SK-N-SH (cell line): Measurements from ENCODE around the gene CHMP1A. TPM values are rescaled to one million over a fixed set of nuclear protein-coding genes. Genes with fewer than 3 reads are reported as not detected.

ENCODE experiments used
- CTCF ChIA-PET: fragments of 300-600, 350-600 bp; formaldehyde crosslinking; extraction: SDS; loops from one replicate; lab custom pipeline; 2021; lab: Yijun Ruan, JAX
- POLR2A ChIA-PET: fragments of 350-600 bp; sonication (Branson Sonifier 250); formaldehyde crosslinking; extraction: SDS; loops from one replicate; lab custom pipeline; 2020; ENCODE audit warnings: antibody characterized with exemption, inconsistent platforms; lab: Yijun Ruan, JAX
- DNase-seq: peaks from one replicate; pipeline ENCODE4 v3.0.0; 2012
- H2AFZ ChIP-seq: fragments of 200-600 bp; sonication (generic); 2 replicates; pipeline ENCODE4 v1.8.1; 2016; ENCODE audit warnings: antibody characterized with exemption, mild to moderate bottlenecking, low read depth
- H3F3A ChIP-seq: fragments of 200-600 bp; sonication (generic); replicated peaks from 2 replicates; pipeline ENCODE3; 2016; ENCODE audit warnings: antibody characterized with exemption, mild to moderate bottlenecking; ENCODE audit not compliant: insufficient read depth
- H3K27ac ChIP-seq, 2 experiments: fragments of 200-500 bp in 1 of 2; fragments of 200-600 bp in 1 of 2; sonication (Bioruptor generic) in 1 of 2; sonication (generic), shearing (Covaris generic) in 1 of 2; 2 replicates each; pipeline versions ENCODE4 v1.5.1 to v1.6.1; 2014 to 2016; ENCODE audit warnings: low read depth in 2 of 2, inconsistent platforms in 1 of 2, low read length in 1 of 2, mild to moderate bottlenecking in 1 of 2, mixed read lengths in 1 of 2
- H3K27me3 ChIP-seq: fragments of 200-600 bp; sonication (generic), shearing (Covaris generic); 2 replicates; pipeline ENCODE4 v1.6.1; 2016; ENCODE audit warnings: mixed run types; ENCODE audit not compliant: insufficient read depth
- H3K36me3 ChIP-seq, 2 experiments: fragments of 200-500 bp in 1 of 2; fragments of 200-600 bp in 1 of 2; sonication (Bioruptor generic) in 1 of 2; sonication (generic) in 1 of 2; replicated peaks in 1 of 2; 2 replicates each; pipeline versions ENCODE3 to v1.5.1; 2014 to 2016; ENCODE audit warnings: low read length in 1 of 2, mild to moderate bottlenecking in 1 of 2; ENCODE audit not compliant: insufficient read depth in 2 of 2, control insufficient read depth in 1 of 2
- H3K4me1 ChIP-seq, 2 experiments: fragments of 200-500 bp in 1 of 2; fragments of 200-600 bp in 1 of 2; sonication (Bioruptor generic) in 1 of 2; sonication (generic), shearing (Covaris generic) in 1 of 2; 2 replicates each; pipeline versions ENCODE4 v1.5.1 to v1.6.1; 2014 to 2016; ENCODE audit warnings: low read depth in 1 of 2, low read length in 1 of 2, mixed run types in 1 of 2; ENCODE audit not compliant: insufficient read depth in 2 of 2, control insufficient read depth in 1 of 2
- H3K4me2 ChIP-seq: fragments of 200-600 bp; sonication (generic), shearing (Covaris generic); 2 replicates; pipeline ENCODE4 v1.6.1; 2017; ENCODE audit warnings: mixed run types
- H3K4me3 ChIP-seq, 2 experiments: fragments of 200-500 bp in 1 of 2; fragments of 200-600 bp in 1 of 2; sonication (Bioruptor generic) in 1 of 2; sonication (generic), shearing (Covaris generic) in 1 of 2; 2 replicates each; pipeline versions ENCODE4 v1.5.1 to v1.8.1; 2014 to 2016; ENCODE audit warnings: low read depth in 2 of 2, inconsistent platforms in 1 of 2, low read length in 1 of 2, mild to moderate bottlenecking in 1 of 2, mixed read lengths in 1 of 2, moderate library complexity in 1 of 2
- H3K79me2 ChIP-seq: fragments of 200-600 bp; sonication (generic); 2 replicates; pipeline ENCODE4 v1.8.1; 2017; ENCODE audit warnings: mild to moderate bottlenecking; ENCODE audit not compliant: insufficient read depth
- H3K9ac ChIP-seq: fragments of 200-600 bp; sonication (generic); 2 replicates; pipeline ENCODE4 v1.6.1; 2017; ENCODE audit warnings: mixed run types
- H3K9me2 ChIP-seq: fragments of 200-600 bp; sonication (generic); 2 replicates; pipeline ENCODE4 v1.6.1; 2017; ENCODE audit warnings: mixed run types
- H3K9me3 ChIP-seq: fragments of 200-600 bp; sonication (generic); 2 replicates; pipeline ENCODE4 v1.6.1; 2017; ENCODE audit warnings: mixed run types, mild to moderate bottlenecking, moderate library complexity
- H4K20me1 ChIP-seq: fragments of 200-600 bp; sonication (generic); 2 replicates; pipeline ENCODE4 v1.6.1; 2017; ENCODE audit warnings: mild to moderate bottlenecking, mixed run types; ENCODE audit not compliant: insufficient read depth
- CHD2 ChIP-seq: fragments of 150-350 bp; IDR thresholded peaks from 2 replicates; pipeline ENCODE4 v1.6.1; 2018; ENCODE audit warnings: low read length; ENCODE audit not compliant: partially characterized antibody
- EP300 ChIP-seq, 2 experiments: IDR thresholded peaks; 2 replicates each; pipeline versions ENCODE4 v1.4.0 to v1.6.1; 2012; ENCODE audit warnings: borderline replicate concordance in 1 of 2, low read depth in 1 of 2, low read length in 1 of 2
- EZH2phosphoT487 ChIP-seq: fragments of 200-600 bp; sonication (generic); IDR thresholded peaks from 2 replicates; pipeline ENCODE4 v1.6.1; 2017; ENCODE audit warnings: low read depth, mixed run types, mild to moderate bottlenecking, antibody characterized with exemption, moderate library complexity, borderline replicate concordance
- FOSL2 ChIP-seq: IDR thresholded peaks from 2 replicates; pipeline ENCODE4 v1.4.0; 2012; ENCODE audit warnings: low read depth, mild to moderate bottlenecking, moderate library complexity, borderline replicate concordance
- FOXJ3 ChIP-seq: sonication (generic); formaldehyde crosslinking; IDR thresholded peaks from 2 replicates; pipeline ENCODE4 v1.5.1; 2020; ENCODE audit warnings: mild to moderate bottlenecking, missing genetic modification reagents
- FOXM1 ChIP-seq: IDR thresholded peaks from 2 replicates; pipeline ENCODE4 v1.4.0; 2012; ENCODE audit warnings: low read depth, mild to moderate bottlenecking
- GABPA ChIP-seq: IDR thresholded peaks from 2 replicates; pipeline ENCODE4 v1.4.0; 2012; ENCODE audit warnings: low read depth, mild to moderate bottlenecking
- GATA2 ChIP-seq: sonication (generic); formaldehyde crosslinking; IDR thresholded peaks from 2 replicates; pipeline ENCODE4 v1.5.0; 2020; ENCODE audit warnings: mild to moderate bottlenecking, missing genetic modification reagents
- JUND ChIP-seq: IDR thresholded peaks from 2 replicates; pipeline ENCODE4 v1.4.0; 2012
- MEF2A ChIP-seq: IDR thresholded peaks from 2 replicates; pipeline ENCODE4 v1.4.0; 2012; ENCODE audit warnings: low read depth, borderline replicate concordance
- MXI1 ChIP-seq: IDR thresholded peaks from 2 replicates; pipeline ENCODE4 v1.6.1; 2012; ENCODE audit warnings: mild to moderate bottlenecking, low read depth, low read length, improper control_type of control experiment
- NFIC ChIP-seq: IDR thresholded peaks from 2 replicates; pipeline ENCODE4 v1.4.0; 2012; ENCODE audit warnings: borderline replicate concordance
- NRF1 ChIP-seq: IDR thresholded peaks from 2 replicates; pipeline ENCODE4 v1.6.1; 2012; ENCODE audit warnings: low read depth, mild to moderate bottlenecking, low read length
- POLR2AphosphoS5 ChIP-seq: IDR thresholded peaks from 2 replicates; pipeline ENCODE4 v1.6.1; 2012; ENCODE audit warnings: low read depth, low read length
- RCOR1 ChIP-seq: fragments of 150-350 bp; IDR thresholded peaks from 2 replicates; pipeline ENCODE4 v1.6.1; 2017; ENCODE audit warnings: antibody characterized with exemption, low read length
- RXRA ChIP-seq: IDR thresholded peaks from 2 replicates; pipeline ENCODE4 v1.4.0; 2012; ENCODE audit warnings: low read depth, mild to moderate bottlenecking, borderline replicate concordance
- SMC3 ChIP-seq: IDR thresholded peaks from 2 replicates; pipeline ENCODE4 v1.6.1; 2012; ENCODE audit warnings: low read depth, low read length, improper control_type of control experiment
- TAF1 ChIP-seq: IDR thresholded peaks from 2 replicates; pipeline ENCODE4 v1.6.1; 2012; ENCODE audit warnings: low read depth, mild to moderate bottlenecking, low read length, moderate library complexity, borderline replicate concordance
- TCF12 ChIP-seq: IDR thresholded peaks from 2 replicates; pipeline ENCODE4 v1.4.0; 2012
- TEAD4 ChIP-seq: IDR thresholded peaks from 2 replicates; pipeline ENCODE4 v1.4.0; 2012; ENCODE audit warnings: mild to moderate bottlenecking, borderline replicate concordance; ENCODE audit not compliant: insufficient read depth
- YY1 ChIP-seq: IDR thresholded peaks from 2 replicates; pipeline ENCODE4 v1.4.0; 2012; ENCODE audit warnings: low read depth, mild to moderate bottlenecking
- WGBS: methylation state at CpG from one replicate; pipeline ENCODE4 v1.1.6; 2017; ENCODE audit warnings: low lambda C conversion rate; 5-methylcytosine and 5-hydroxymethylcytosine counted together
- polyA plus RNA-seq, 3 experiments: library from polyadenylated mRNA; depleted of rRNA; stranded (reverse); fragments of >200 nt; gene quantifications; 2 replicates each; pipeline ENCODE4 v1.2.3, GENCODE V29; 2012
- TF ChIP-seq, protein P1 (sequence below): IDR thresholded peaks from 2 replicates; pipeline ENCODE4 v1.4.0; 2012; ENCODE audit warnings: low read depth, borderline replicate concordance
- TF ChIP-seq, protein P2 (sequence below): fragments of 150-350 bp; IDR thresholded peaks from 2 replicates; pipeline ENCODE4 v1.6.1; 2016; ENCODE audit warnings: mild to moderate bottlenecking, low read depth, low read length
- TF ChIP-seq, protein P3 (sequence below): IDR thresholded peaks from 2 replicates; pipeline ENCODE4 v1.6.1; 2012; ENCODE audit warnings: mild to moderate bottlenecking, low read depth, low read length, moderate library complexity
- TF ChIP-seq, protein P4 (sequence below): fragments of 200-600 bp; sonication (generic); IDR thresholded peaks from 2 replicates; pipeline ENCODE4 v1.6.1; 2017; ENCODE audit warnings: antibody characterized with exemption, mild to moderate bottlenecking, moderate library complexity
- TF ChIP-seq, protein P5 (sequence below): fragments of 150-350 bp; IDR thresholded peaks from 2 replicates; pipeline ENCODE4 v1.6.1; 2017; ENCODE audit warnings: antibody characterized with exemption, low read length, low read depth, borderline replicate concordance

CHMP1A gene
- polyA plus RNA-seq, 1 of the 3 experiments (the other 2 are of a cell fraction) = 138 TPM

DNA sequence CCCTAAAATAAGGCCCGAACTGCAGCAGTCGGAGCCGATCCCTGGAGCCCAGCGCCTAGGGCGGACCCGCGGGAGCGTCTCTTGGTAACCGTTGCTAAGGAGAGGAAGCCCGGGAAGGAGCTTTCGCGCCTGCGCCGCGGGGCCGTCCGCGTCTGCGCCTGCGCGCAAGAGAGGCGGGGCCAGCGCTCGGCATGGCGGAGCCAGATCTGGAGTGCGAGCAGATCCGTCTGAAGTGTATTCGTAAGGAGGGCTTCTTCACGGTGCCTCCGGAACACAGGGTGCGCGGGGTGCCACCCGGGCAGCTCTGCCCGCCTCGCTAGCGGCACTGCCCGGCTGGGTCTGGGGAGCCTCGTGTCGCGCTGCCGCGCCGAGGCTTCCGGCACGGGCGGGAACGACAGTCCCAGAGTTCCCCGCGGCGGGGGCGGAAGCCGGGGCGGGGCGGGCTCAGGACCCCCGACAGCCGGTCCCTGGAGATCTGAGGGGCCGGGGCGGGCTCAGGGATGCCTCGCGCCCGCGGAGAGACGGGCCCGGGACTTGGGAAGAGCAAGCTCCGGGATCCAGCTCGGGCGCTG lies 29.1 kb upstream of the CHMP1A start, which contains the start of gene CDK10:
Gene CDK10 (plus strand): TSS at position 170 of the 572 bp plus-strand sequence. CDS start 22 bp downstream, at position 192.
- Histone ChIP-seq H3K4me3 (peak within 1 kb of the TSS; percentile 82 to 87), H3F3A (peaks cover 3% of the 10 kb centered on the region), H3K79me2 (peaks cover 36% of the 10 kb centered on the region), H3K4me2 (peak within 1 kb of the TSS; percentile 99), H3K27me3 (no peaks in the 10 kb centered on the region), H4K20me1 (no peaks in the 10 kb centered on the region), H3K27ac (peak within 1 kb of the TSS; percentile 86 to 96), H3K9me3 (no peaks in the 10 kb centered on the region), H3K9me2 (no peaks in the 10 kb centered on the region), H3K4me1 (peaks cover 4 to 7% of the 10 kb centered on the region in 2 experiments; a peak in 1 of 4 replicates), H3K36me3 (peaks cover 11 to 12% of the 10 kb centered on the region in 2 experiments), H3K9ac (peak within 1 kb of the TSS; percentile 87), H2AFZ (peak within 1 kb of the TSS; percentile 94)
- ChIA-PET CTCF (interaction anchor here (0.6 to 2.3 kb wide), 6 partner anchors 14 to 223 kb away, joined by 3 to 22 read pairs (median 3); partner anchors contain the start of gene SPATA2L), POLR2A (interaction anchor here (1.0 to 1.5 kb wide), 7 partner anchors 9 to 121 kb away, joined by 3 to 10 read pairs (median 4); partner anchors contain the start of genes CHMP1A and SPATA33)
- 0% methylated on average over 2 of the region's 67 CpGs for WGBS
- peak; percentile 99 for DNase-seq
- TF ChIP-seq POLR2AphosphoS5 (peak; percentile 97), JUND (no peak), SMC3 (no peak), NFIC (no peak), FOXM1 (no peak), TCF12 (no peak), GATA2 (CRISPR knock-in tag) (no peak), EZH2phosphoT487 (no peak), YY1 (peak; percentile 88), CHD2 (no peak), FOXJ3 (CRISPR knock-in tag) (no peak), EP300 (IDR thresholded peaks at IDR 0.05; ENCODE audit: borderline replicate concordance in 1 of 2, low read depth in 1 of 2, low read length in 1 of 2) (no peak), MXI1 (peak; percentile 71), GABPA (peak; percentile 62), MEF2A (no peak), RCOR1 (no peak), RXRA (no peak), TAF1 (peak; percentile 79), NRF1 (peak; percentile 90), TEAD4 (no peak), FOSL2 (no peak)
- TF ChIP-seq, protein P1, sequence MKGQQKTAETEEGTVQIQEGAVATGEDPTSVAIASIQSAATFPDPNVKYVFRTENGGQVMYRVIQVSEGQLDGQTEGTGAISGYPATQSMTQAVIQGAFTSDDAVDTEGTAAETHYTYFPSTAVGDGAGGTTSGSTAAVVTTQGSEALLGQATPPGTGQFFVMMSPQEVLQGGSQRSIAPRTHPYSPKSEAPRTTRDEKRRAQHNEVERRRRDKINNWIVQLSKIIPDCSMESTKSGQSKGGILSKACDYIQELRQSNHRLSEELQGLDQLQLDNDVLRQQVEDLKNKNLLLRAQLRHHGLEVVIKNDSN = no peak
- TF ChIP-seq, protein P2, sequence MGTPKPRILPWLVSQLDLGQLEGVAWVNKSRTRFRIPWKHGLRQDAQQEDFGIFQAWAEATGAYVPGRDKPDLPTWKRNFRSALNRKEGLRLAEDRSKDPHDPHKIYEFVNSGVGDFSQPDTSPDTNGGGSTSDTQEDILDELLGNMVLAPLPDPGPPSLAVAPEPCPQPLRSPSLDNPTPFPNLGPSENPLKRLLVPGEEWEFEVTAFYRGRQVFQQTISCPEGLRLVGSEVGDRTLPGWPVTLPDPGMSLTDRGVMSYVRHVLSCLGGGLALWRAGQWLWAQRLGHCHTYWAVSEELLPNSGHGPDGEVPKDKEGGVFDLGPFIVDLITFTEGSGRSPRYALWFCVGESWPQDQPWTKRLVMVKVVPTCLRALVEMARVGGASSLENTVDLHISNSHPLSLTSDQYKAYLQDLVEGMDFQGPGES = no peak
- TF ChIP-seq, protein P3, sequence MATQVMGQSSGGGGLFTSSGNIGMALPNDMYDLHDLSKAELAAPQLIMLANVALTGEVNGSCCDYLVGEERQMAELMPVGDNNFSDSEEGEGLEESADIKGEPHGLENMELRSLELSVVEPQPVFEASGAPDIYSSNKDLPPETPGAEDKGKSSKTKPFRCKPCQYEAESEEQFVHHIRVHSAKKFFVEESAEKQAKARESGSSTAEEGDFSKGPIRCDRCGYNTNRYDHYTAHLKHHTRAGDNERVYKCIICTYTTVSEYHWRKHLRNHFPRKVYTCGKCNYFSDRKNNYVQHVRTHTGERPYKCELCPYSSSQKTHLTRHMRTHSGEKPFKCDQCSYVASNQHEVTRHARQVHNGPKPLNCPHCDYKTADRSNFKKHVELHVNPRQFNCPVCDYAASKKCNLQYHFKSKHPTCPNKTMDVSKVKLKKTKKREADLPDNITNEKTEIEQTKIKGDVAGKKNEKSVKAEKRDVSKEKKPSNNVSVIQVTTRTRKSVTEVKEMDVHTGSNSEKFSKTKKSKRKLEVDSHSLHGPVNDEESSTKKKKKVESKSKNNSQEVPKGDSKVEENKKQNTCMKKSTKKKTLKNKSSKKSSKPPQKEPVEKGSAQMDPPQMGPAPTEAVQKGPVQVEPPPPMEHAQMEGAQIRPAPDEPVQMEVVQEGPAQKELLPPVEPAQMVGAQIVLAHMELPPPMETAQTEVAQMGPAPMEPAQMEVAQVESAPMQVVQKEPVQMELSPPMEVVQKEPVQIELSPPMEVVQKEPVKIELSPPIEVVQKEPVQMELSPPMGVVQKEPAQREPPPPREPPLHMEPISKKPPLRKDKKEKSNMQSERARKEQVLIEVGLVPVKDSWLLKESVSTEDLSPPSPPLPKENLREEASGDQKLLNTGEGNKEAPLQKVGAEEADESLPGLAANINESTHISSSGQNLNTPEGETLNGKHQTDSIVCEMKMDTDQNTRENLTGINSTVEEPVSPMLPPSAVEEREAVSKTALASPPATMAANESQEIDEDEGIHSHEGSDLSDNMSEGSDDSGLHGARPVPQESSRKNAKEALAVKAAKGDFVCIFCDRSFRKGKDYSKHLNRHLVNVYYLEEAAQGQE = no peak
- TF ChIP-seq, protein P4, sequence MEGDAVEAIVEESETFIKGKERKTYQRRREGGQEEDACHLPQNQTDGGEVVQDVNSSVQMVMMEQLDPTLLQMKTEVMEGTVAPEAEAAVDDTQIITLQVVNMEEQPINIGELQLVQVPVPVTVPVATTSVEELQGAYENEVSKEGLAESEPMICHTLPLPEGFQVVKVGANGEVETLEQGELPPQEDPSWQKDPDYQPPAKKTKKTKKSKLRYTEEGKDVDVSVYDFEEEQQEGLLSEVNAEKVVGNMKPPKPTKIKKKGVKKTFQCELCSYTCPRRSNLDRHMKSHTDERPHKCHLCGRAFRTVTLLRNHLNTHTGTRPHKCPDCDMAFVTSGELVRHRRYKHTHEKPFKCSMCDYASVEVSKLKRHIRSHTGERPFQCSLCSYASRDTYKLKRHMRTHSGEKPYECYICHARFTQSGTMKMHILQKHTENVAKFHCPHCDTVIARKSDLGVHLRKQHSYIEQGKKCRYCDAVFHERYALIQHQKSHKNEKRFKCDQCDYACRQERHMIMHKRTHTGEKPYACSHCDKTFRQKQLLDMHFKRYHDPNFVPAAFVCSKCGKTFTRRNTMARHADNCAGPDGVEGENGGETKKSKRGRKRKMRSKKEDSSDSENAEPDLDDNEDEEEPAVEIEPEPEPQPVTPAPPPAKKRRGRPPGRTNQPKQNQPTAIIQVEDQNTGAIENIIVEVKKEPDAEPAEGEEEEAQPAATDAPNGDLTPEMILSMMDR = no peak
- TF ChIP-seq, protein P5, sequence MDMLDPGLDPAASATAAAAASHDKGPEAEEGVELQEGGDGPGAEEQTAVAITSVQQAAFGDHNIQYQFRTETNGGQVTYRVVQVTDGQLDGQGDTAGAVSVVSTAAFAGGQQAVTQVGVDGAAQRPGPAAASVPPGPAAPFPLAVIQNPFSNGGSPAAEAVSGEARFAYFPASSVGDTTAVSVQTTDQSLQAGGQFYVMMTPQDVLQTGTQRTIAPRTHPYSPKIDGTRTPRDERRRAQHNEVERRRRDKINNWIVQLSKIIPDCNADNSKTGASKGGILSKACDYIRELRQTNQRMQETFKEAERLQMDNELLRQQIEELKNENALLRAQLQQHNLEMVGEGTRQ = no peak
